Measurements from ENCODE around the gene TMEM178B.

DNA sequence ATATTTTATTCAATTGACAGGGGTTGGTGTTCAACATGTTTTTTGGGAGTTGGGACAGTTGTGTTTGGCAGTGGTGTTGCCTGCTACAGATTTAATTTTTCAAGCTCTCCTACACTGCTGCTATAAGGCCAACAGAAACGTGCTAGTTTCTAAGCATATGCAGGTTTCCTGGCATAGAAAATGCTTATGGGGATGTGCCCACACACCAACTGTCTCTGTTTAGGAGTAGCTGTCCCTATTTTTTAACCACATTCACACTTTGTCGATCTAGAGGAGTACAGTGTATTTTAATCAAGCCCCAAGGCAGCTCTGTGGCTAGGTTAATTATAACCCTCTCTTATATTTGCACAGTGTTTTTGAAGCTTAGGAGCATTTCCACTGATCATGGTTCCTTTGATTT is 28.6 kb downstream of the TMEM178B start:
- TF ChIP-seq POLR2A (IDR thresholded peaks at IDR 0.05; ENCODE audit: low read length), result no peak
- no peak for TF ChIP-seq GATA1 (IDR thresholded peaks at IDR 0.05; ENCODE audit: low read depth, low read length)
